ENCODE results near the gene ABCB9. TPM values are rescaled to one million over a fixed set of nuclear protein-coding genes. Genes with fewer than 3 reads are reported as not detected.
"Not testable (repeated sequence)": the region's sequence is repeated elsewhere in the genome, so short reads cannot be mapped to it uniquely, and the experiment has no call there.

Gene ABCB9
- total and polyA plus RNA-seq, 2 experiments from 2014 or later: 9.7 to 10.0 TPM

DNA sequence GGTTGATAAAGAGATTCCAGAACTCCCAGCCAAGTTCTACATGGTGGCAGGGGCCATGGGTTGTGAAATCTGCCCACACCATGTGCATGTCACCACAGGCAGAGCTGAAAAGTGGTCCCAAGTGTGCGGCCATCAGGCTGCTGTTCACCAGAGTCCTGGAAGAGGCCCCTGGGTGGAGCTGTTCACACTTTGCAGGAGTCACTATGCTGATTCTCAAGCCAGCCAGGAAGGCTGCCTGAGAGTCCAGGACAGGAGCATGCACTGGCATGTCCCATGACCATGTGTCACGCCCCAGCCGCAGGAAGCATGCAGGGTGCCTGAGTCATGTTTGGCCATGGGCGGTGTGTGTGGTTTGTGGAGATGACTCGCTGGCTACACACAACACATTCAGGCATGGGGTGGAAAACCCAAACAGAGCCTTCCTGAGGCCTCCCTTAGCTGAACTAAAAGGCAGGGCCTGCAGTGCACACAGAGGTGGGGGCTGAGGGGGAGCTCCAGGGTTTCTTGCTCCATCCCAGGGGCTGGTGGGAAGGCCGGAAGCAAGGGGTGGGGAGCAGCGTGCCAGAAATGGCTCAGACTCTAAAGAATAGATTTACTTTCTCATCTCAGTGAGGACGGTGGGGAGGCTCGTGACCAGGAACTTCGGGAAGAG lies 19.4 kb downstream of the ABCB9 start:
- Histone ChIP-seq H3K4me3 (no peak overlapping the region), H3K27ac (no peak overlapping the region), H3K4me1 (ENCODE audit: low read depth) (no peaks in the 10 kb centered on the region), H3K36me3 (no peaks in the 10 kb centered on the region), H3K27me3 (no peaks in the 10 kb centered on the region), H3K9me3 (ENCODE audit: low read depth) (no peaks in the 10 kb centered on the region)
- DNase-seq (ENCODE audit: low read depth in 1 of 2, low spot score in 1 of 2): peak; percentile 35 to 97
- TF ChIP-seq, protein P1, sequence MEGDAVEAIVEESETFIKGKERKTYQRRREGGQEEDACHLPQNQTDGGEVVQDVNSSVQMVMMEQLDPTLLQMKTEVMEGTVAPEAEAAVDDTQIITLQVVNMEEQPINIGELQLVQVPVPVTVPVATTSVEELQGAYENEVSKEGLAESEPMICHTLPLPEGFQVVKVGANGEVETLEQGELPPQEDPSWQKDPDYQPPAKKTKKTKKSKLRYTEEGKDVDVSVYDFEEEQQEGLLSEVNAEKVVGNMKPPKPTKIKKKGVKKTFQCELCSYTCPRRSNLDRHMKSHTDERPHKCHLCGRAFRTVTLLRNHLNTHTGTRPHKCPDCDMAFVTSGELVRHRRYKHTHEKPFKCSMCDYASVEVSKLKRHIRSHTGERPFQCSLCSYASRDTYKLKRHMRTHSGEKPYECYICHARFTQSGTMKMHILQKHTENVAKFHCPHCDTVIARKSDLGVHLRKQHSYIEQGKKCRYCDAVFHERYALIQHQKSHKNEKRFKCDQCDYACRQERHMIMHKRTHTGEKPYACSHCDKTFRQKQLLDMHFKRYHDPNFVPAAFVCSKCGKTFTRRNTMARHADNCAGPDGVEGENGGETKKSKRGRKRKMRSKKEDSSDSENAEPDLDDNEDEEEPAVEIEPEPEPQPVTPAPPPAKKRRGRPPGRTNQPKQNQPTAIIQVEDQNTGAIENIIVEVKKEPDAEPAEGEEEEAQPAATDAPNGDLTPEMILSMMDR (IDR thresholded peaks at IDR 0.05; ENCODE audit: low read depth, low read length): peak; percentile 47

DNA sequence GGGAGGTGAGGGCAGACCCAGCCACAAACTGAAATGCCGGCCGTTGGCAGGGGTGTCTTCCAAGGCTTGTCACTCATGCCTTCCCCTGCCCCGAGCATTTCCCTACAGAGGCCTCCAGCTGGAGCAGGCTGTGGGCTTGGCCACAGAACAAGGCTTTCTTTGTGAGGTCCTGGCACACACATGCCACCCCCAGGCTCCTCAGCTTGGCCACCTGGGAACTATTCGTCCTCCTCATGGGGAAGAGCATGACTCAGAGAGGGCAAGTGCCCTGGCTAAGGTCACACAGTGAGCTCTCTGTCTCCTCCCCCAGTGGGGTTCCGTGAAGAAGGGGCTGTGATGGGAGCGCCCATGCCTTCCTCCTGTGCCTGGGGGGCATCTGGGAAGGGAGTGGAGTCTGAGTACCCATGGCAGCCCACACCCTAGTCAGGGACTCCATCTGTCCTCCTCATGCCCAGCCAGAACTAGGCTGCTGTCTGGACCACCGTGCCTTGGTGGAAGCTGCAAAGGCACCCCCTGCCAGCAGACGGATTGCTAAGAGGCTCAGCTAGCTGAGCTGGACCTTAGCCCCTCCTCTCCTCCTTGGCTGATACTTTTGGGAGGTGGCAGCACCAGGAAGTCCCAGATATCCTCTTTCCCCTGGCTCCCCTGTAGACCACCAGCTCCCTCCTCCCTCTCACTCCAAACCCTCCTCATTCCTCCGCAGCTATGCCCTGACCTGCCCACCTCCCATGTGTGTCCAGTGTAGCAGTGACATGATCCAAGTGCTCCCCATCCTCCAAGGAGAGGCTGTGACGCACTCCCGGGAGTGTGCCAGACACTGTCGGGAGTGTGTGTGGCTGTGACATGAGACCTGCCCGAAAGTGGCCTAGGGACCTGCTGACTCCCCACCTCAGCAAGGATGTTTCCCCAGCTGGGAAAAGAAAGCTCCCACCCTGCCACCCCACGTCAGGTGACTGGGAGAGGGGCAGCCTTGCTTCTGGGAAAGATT lies 21.4 kb downstream of the ABCB9 start:
- Histone ChIP-seq H3K4me3 (no peak overlapping the region), H3K4me1 (ENCODE audit: low read depth) (no peaks in the 10 kb centered on the region), H3K27ac (no peak overlapping the region), H3K36me3 (no peaks in the 10 kb centered on the region), H3K27me3 (no peaks in the 10 kb centered on the region), H3K9me3 (ENCODE audit: low read depth) (no peaks in the 10 kb centered on the region)
- TF ChIP-seq, protein P1 (IDR thresholded peaks at IDR 0.05; ENCODE audit: low read depth, low read length): no peak
- peak in 1 of 2 donors; percentile 58 for DNase-seq (ENCODE audit: low read depth in 1 of 2, low spot score in 1 of 2)

DNA sequence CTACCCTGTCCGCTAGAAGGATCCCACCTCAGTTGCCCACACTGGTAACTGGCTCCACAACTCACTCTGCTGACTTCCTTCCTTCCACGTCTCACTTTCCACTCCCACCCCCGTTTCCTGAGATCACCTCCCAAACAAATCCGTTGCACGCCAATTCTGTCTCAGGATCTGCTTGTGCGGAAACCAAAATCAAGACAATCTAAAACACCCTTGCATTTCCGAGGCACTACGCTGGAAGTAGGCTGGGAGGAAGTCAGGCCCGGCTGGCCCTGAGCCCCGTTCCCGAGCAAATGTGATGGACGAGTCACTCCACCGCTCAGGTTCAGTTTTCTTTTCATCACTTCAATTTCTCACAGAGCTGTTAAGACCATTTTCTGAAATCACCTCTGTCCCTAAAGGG lies 23.1 kb downstream of the ABCB9 start:
- Histone ChIP-seq H3K9me3 (ENCODE audit: low read depth) (no peaks in the 10 kb centered on the region), H3K27me3 (no peaks in the 10 kb centered on the region), H3K27ac (no peak overlapping the region), H3K4me1 (ENCODE audit: low read depth) (no peaks in the 10 kb centered on the region), H3K4me3 (no peak overlapping the region), H3K36me3 (no peaks in the 10 kb centered on the region)
- DNase-seq (ENCODE audit: low read depth in 1 of 2, low spot score in 1 of 2): peak in 1 of 2 donors; percentile 34
- TF ChIP-seq, protein P1 (IDR thresholded peaks at IDR 0.05; ENCODE audit: low read depth, low read length): no peak

DNA sequence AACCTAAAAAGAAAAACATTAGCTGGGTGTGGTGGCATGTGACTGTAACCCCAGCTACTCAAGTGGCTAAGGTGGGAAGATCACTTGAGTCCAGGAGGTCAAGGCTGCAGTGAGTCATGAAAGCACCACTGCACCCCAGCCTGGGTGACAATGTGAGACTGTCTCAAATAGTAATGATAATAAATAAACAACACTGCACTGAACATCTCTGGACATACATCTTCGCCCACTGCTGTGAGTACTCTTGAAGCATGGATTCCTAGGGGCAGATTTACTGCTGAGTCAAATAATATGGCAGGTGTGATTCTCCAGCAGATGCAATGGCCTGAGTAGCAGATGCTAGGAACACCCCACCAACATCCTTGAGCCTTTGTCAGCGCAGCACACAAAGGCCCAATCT lies 23.6 kb downstream of the ABCB9 start:
- no peak overlapping the region for H3K27ac ChIP-seq
- no peaks in the 10 kb centered on the region for H3K9me3 ChIP-seq (ENCODE audit: low read depth)
- TF ChIP-seq, protein P1 (IDR thresholded peaks at IDR 0.05; ENCODE audit: low read depth, low read length): no peak

DNA sequence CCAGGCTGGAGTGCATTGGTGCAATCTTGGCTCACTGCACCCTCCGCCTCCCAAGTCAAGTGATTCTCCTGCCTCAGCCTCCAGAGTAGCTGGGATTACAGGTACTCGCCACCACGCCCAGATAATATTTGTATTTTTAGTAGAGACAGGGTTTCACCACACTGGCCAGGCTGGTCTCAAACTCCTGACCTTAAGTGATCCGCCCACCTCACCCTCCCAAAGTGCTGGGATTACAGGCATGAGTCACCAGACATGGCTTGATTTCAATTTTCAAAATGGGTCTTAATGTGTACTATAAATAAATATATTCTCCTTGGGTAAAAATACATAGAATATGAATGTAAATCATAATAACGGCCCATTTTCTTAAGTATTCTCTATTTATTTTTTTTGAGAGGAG lies 24.9 kb downstream of the ABCB9 start:
- DNase-seq (ENCODE audit: low read depth in 1 of 2, low spot score in 1 of 2): peak in 1 of 2 donors; percentile 19
- not testable (repeated sequence) for H3K4me3 ChIP-seq; H3K4me1 ChIP-seq (ENCODE audit: low read depth); H3K36me3 ChIP-seq; H3K27me3 ChIP-seq; H3K27ac ChIP-seq; H3K9me3 ChIP-seq (ENCODE audit: low read depth)

More for the DNA sequence above, 23.6 kb downstream of the ABCB9 start:
- Histone ChIP-seq H3K4me3 (no peak overlapping the region), H3K27me3 (no peaks in the 10 kb centered on the region), H3K36me3 (no peaks in the 10 kb centered on the region), H3K4me1 (ENCODE audit: low read depth) (no peaks in the 10 kb centered on the region)
- DNase-seq (ENCODE audit: low read depth in 1 of 2, low spot score in 1 of 2): no peak

- H3K9me3 ChIP-seq (ENCODE audit: low read depth): no peaks in the 10 kb centered on the region
- TF ChIP-seq, protein P1 (IDR thresholded peaks at IDR 0.05; ENCODE audit: low read depth, low read length): no peak
- no peaks in the 10 kb centered on the region for H3K4me1 ChIP-seq (ENCODE audit: low read depth)
- no peak overlapping the region for H3K27ac ChIP-seq
- no peak overlapping the region for H3K4me3 ChIP-seq
- no peaks in the 10 kb centered on the region for H3K36me3 ChIP-seq
- H3K27me3 ChIP-seq: no peaks in the 10 kb centered on the region
- no peak for DNase-seq (ENCODE audit: low read depth in 1 of 2, low spot score in 1 of 2)
Observed at GRCh38 chr12:122939125-122939524, 27.1 kb downstream of the ABCB9 start.

Data from cardiac muscle cell (in vitro differentiated cells and primary cell).